Caco-2 (cell line): ENCODE results near the gene CEP350. TPM values are rescaled to one million over a fixed set of nuclear protein-coding genes. Genes with fewer than 3 reads are reported as not detected.

Experiments used
- BruUV-seq: library from RNA; stranded (reverse); fragments of 400-500 nt; replicated peaks from 2 replicates; lab custom pipeline; 2021; lab: Mats Ljungman, UMichigan
- CTCF ChIA-PET: fragments of 300-600 bp; sonication (Branson Sonifier 250); formaldehyde crosslinking; loops from one replicate; lab custom pipeline; 2022; ENCODE audit warnings: antibody characterized with exemption; lab: Charles Lee
- POLR2A ChIA-PET: fragments of 300-600 bp; sonication (Branson Sonifier 250); formaldehyde crosslinking; loops from one replicate; lab custom pipeline; 2022; ENCODE audit warnings: antibody characterized with exemption; lab: Charles Lee
- DNase-seq, 2 experiments: peaks; one replicate each; pipeline versions ENCODE4 v3.0.0 to v3.0.0-alpha.2; 2020 to 2022
- H3K27me3 ChIP-seq: replicated peaks from 2 replicates; pipeline ENCODE4 v1.6.0; 2011; ENCODE audit warnings: low read length; ENCODE audit not compliant: control insufficient read depth, insufficient read depth
- H3K36me3 ChIP-seq: 2 replicates; pipeline ENCODE4 v1.5.1; 2011; ENCODE audit warnings: low read length; ENCODE audit not compliant: control insufficient read depth, insufficient read depth
- H3K4me1 ChIP-seq: fragments of 250-450 bp; sonication (Bioruptor Pico); 2 replicates; pipeline ENCODE4 v1.5.1; 2020; ENCODE audit warnings: mild to moderate bottlenecking
- H3K4me3 ChIP-seq: 2 replicates; pipeline ENCODE4 v1.5.1; 2011; ENCODE audit warnings: low read depth, mild to moderate bottlenecking, control low read depth, low read length
- H3K9me3 ChIP-seq: fragments of 250-450 bp; sonication (Bioruptor Pico); 2 replicates; pipeline ENCODE4 v1.5.1; 2020; ENCODE audit warnings: mild to moderate bottlenecking, moderate library complexity
- H3K27ac Mint-ChIP-seq: one replicate; pipeline ENCODE4 v1.8.0; 2022; ENCODE audit warnings: mixed read lengths; ENCODE audit not compliant: unreplicated experiment
- H3K27me3 Mint-ChIP-seq: one replicate; pipeline ENCODE4 v1.8.0; 2022; ENCODE audit warnings: mixed read lengths; ENCODE audit not compliant: insufficient read depth, unreplicated experiment
- H3K36me3 Mint-ChIP-seq: one replicate; pipeline ENCODE4 v1.8.0; 2022; ENCODE audit warnings: mild to moderate bottlenecking, mixed read lengths; ENCODE audit not compliant: insufficient read depth, unreplicated experiment
- H3K4me1 Mint-ChIP-seq: one replicate; pipeline ENCODE4 v1.8.0; 2022; ENCODE audit warnings: low read depth, mixed read lengths; ENCODE audit not compliant: unreplicated experiment
- H3K4me3 Mint-ChIP-seq: one replicate; pipeline ENCODE4 v1.8.0; 2022; ENCODE audit warnings: mild to moderate bottlenecking, moderate library complexity, mixed read lengths; ENCODE audit not compliant: unreplicated experiment
- H3K9me3 Mint-ChIP-seq: one replicate; pipeline ENCODE4 v1.8.0; 2022; ENCODE audit warnings: mixed read lengths; ENCODE audit not compliant: unreplicated experiment
- intact Hi-C: fragments of 100-400 bp; cut with micrococcal nuclease; formaldehyde crosslinking; loops from one replicate; pipeline ENCODE4 v1.10.0; 2022; ENCODE audit not compliant: unreplicated experiment
- total RNA-seq: library from RNA; stranded (reverse); gene quantifications from 2 replicates; pipeline ENCODE4 v1.2.3, GENCODE V29; 2022
- TF ChIP-seq, protein P1 (sequence below), 2 experiments: fragments of 200-600 bp in 1 of 2; IDR thresholded peaks; 1 replicate in 1 of 2; 2 replicates in 1 of 2; pipeline versions ENCODE4 v1.5.1 to v1.8.0; 2011 to 2022; ENCODE audit warnings: antibody characterized with exemption in 1 of 2, control low read depth in 1 of 2, inconsistent platforms in 1 of 2, low read depth in 1 of 2, low read length in 1 of 2, mild to moderate bottlenecking in 1 of 2, moderate library complexity in 1 of 2; ENCODE audit not compliant: insufficient read depth in 1 of 2, severe bottlenecking in 1 of 2, unreplicated experiment in 1 of 2

The CEP350 gene
- total RNA-seq, 1 experiment from 2014 or later = 43.5 TPM

DNA sequence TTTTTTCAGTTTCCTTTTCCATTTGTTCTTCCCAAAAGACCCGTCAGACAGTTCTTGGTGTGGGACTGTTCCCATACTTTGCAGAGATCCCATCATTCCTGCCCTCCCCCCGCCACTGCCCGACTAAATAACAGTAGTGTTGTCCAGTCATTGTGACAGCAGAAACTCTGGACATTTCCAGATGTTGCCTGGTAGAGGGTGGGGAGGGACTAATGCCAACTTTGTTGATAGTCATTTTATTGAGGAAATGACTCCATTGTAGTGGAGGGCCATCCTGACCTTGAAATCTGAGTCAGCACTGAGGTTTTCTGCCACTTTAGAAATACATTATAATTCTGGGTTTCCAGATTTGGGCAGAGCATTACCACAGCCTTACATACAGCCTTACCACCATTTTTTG lies 85.4 kb downstream of the CEP350 start:
- Mint-ChIP-seq H3K4me3 (no peak overlapping the region), H3K9me3 (no peaks in the 10 kb centered on the region), H3K27ac (no peak overlapping the region), H3K4me1 (peaks cover 14% of the 10 kb centered on the region), H3K27me3 (no peaks in the 10 kb centered on the region), H3K36me3 (peaks cover 44% of the 10 kb centered on the region)
- ChIA-PET CTCF (no interaction called here), POLR2A (no interaction called here)
- intact Hi-C loops = no loop called here
- H3K4me1 ChIP-seq = no peaks in the 10 kb centered on the region
- no peak overlapping the region for H3K4me3 ChIP-seq
- peaks cover 1% of the 10 kb centered on the region; the same call in 1 of the 2 replicates for H3K36me3 ChIP-seq
- BruUV-seq = no TSS peak
- no peak for DNase-seq
- no peaks in the 10 kb centered on the region for H3K27me3 ChIP-seq
- no peaks in the 10 kb centered on the region for H3K9me3 ChIP-seq
- TF ChIP-seq, protein P1, sequence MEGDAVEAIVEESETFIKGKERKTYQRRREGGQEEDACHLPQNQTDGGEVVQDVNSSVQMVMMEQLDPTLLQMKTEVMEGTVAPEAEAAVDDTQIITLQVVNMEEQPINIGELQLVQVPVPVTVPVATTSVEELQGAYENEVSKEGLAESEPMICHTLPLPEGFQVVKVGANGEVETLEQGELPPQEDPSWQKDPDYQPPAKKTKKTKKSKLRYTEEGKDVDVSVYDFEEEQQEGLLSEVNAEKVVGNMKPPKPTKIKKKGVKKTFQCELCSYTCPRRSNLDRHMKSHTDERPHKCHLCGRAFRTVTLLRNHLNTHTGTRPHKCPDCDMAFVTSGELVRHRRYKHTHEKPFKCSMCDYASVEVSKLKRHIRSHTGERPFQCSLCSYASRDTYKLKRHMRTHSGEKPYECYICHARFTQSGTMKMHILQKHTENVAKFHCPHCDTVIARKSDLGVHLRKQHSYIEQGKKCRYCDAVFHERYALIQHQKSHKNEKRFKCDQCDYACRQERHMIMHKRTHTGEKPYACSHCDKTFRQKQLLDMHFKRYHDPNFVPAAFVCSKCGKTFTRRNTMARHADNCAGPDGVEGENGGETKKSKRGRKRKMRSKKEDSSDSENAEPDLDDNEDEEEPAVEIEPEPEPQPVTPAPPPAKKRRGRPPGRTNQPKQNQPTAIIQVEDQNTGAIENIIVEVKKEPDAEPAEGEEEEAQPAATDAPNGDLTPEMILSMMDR (IDR thresholded peaks at IDR 0.05; ENCODE audit: insufficient read depth in 1 of 2, low read depth in 1 of 2, low read length in 1 of 2, severe bottlenecking in 1 of 2, unreplicated experiment in 1 of 2) = no peak

DNA sequence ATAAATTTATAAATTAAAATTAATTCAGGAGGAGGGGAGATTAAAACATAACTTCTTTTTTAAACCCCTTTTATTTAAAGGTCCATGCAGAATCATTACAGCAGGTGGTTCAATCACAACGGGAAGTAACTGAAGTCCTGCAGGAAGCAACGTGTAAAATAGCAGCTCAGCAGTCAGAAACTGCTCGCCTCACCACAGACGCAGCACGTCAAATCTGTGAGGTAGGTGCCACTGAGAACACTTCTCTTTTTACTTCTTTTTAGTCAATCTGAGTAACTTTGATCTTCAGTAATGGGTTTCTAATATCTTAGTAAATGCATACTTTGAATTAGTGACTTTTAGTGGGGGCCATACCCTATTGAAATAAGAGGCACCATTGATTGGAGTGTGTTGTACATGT lies 87.0 kb downstream of the CEP350 start:
- TF ChIP-seq, protein P1 (IDR thresholded peaks at IDR 0.05; ENCODE audit: insufficient read depth in 1 of 2, low read depth in 1 of 2, low read length in 1 of 2, severe bottlenecking in 1 of 2, unreplicated experiment in 1 of 2) = no peak
- intact Hi-C loops = no loop called here
- peaks cover 1% of the 10 kb centered on the region; the same call in 1 of the 2 replicates for H3K36me3 ChIP-seq
- no peak for DNase-seq
- Mint-ChIP-seq H3K4me3 (no peak overlapping the region), H3K27me3 (no peaks in the 10 kb centered on the region), H3K9me3 (no peaks in the 10 kb centered on the region), H3K4me1 (peaks cover 14% of the 10 kb centered on the region), H3K36me3 (peaks cover 50% of the 10 kb centered on the region), H3K27ac (no peak overlapping the region)
- no peaks in the 10 kb centered on the region for H3K4me1 ChIP-seq
- POLR2A ChIA-PET = no interaction called here
- BruUV-seq = no TSS peak
- H3K27me3 ChIP-seq = no peaks in the 10 kb centered on the region
- no peak overlapping the region for H3K4me3 ChIP-seq
- H3K9me3 ChIP-seq = no peaks in the 10 kb centered on the region
- CTCF ChIA-PET = no interaction called here

DNA sequence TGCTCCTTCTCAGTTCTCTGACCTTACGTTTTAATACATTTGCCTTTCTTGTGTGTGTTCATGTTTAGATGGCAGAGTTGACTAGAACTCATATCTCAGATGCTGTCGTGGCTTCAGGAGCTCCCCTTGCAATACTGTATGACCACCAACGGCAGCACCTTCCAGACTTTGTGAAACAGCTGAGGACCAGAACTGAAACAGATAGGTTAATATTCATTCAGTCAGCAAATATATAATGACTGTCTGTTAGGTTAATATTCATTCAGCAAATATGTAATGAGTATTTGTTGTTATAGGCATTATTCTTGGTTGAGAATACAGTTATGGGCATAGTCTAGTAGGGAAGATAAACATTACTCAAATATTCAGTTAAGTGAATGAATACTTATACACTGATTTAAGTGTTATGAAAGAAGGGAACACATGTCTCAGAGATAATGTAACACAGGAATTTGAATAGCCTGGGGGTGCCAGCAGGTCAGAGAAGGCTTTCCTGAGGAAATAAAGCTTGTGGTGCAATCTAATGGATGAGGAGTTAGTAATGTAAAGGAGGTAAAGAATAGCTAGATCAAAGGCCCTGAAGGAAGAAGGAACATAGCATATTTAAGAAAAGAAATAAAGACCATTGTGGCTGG lies 88.5 kb downstream of the CEP350 start:
- intact Hi-C loops = no loop called here
- Histone ChIP-seq H3K27me3 (no peaks in the 10 kb centered on the region), H3K4me1 (no peaks in the 10 kb centered on the region), H3K9me3 (no peaks in the 10 kb centered on the region), H3K36me3 (peaks cover 1% of the 10 kb centered on the region; the same call in 1 of the 2 replicates), H3K4me3 (no peak overlapping the region)
- DNase-seq = peak in 1 of 2 experiments; percentile 8
- ChIA-PET POLR2A (no interaction called here), CTCF (no interaction called here)
- Mint-ChIP-seq H3K36me3 (peaks cover 47% of the 10 kb centered on the region), H3K4me3 (no peak overlapping the region), H3K27ac (no peak overlapping the region), H3K27me3 (no peaks in the 10 kb centered on the region), H3K4me1 (peaks cover 14% of the 10 kb centered on the region), H3K9me3 (no peaks in the 10 kb centered on the region)
- BruUV-seq = no TSS peak
- TF ChIP-seq, protein P1 (IDR thresholded peaks at IDR 0.05; ENCODE audit: insufficient read depth in 1 of 2, low read depth in 1 of 2, low read length in 1 of 2, severe bottlenecking in 1 of 2, unreplicated experiment in 1 of 2) = no peak
